DOHH2 (cell line): ENCODE measurements around the gene RBM20.

ENCODE experiments used
- H3F3A ChIP-seq: fragments of 200-600 bp; sonication (generic), shearing (Covaris generic); 2 replicates; pipeline ENCODE4 v1.6.0; 2016; ENCODE audit warnings: antibody characterized with exemption, mild to moderate bottlenecking; ENCODE audit not compliant: control insufficient read depth, insufficient read depth
- H3K27ac ChIP-seq: fragments of 200-600 bp; sonication (generic); 2 replicates; pipeline ENCODE4 v1.5.1; 2014; ENCODE audit warnings: low read depth, mild to moderate bottlenecking, low read length, moderate library complexity
- H3K27me3 ChIP-seq: fragments of 200-600 bp; sonication (generic); 2 replicates; pipeline ENCODE4 v1.6.1; 2014; ENCODE audit warnings: mild to moderate bottlenecking, low read length, mixed read lengths; ENCODE audit not compliant: control insufficient read depth
- H3K36me3 ChIP-seq: fragments of 200-600 bp; sonication (generic); 2 replicates; pipeline ENCODE4 v1.6.1; 2014; ENCODE audit warnings: mild to moderate bottlenecking, low read length, moderate library complexity, mixed read lengths; ENCODE audit not compliant: control insufficient read depth
- H3K4me1 ChIP-seq: fragments of 200-600 bp; sonication (generic); 2 replicates; pipeline ENCODE4 v1.6.1; 2014; ENCODE audit warnings: mild to moderate bottlenecking, low read length, mixed read lengths; ENCODE audit not compliant: control insufficient read depth
- H3K4me2 ChIP-seq: fragments of 200-600 bp; sonication (generic); 2 replicates; pipeline ENCODE4 v1.6.0; 2014; ENCODE audit warnings: mild to moderate bottlenecking, low read length, moderate library complexity
- H3K4me3 ChIP-seq: fragments of 200-600 bp; sonication (generic); 2 replicates; pipeline ENCODE4 v1.5.1; 2014; ENCODE audit warnings: mild to moderate bottlenecking, low read length, mixed read lengths
- H3K79me2 ChIP-seq: fragments of 200-600 bp; sonication (generic); 2 replicates; pipeline ENCODE4 v1.6.1; 2014; ENCODE audit warnings: mild to moderate bottlenecking, low read length, mixed read lengths; ENCODE audit not compliant: control insufficient read depth
- H3K9me2 ChIP-seq: fragments of 200-600 bp; sonication (generic); replicated peaks from 2 replicates; pipeline ENCODE4 v1.6.1; 2014; ENCODE audit warnings: mild to moderate bottlenecking, low read length, mixed read lengths; ENCODE audit not compliant: control insufficient read depth
- H3K9me3 ChIP-seq: fragments of 200-600 bp; sonication (generic); 2 replicates; pipeline ENCODE4 v1.6.1; 2014; ENCODE audit warnings: antibody characterized with exemption, low read length, mixed read lengths; ENCODE audit not compliant: control insufficient read depth, insufficient read depth
- H4K20me1 ChIP-seq: fragments of 200-600 bp; sonication (generic); 2 replicates; pipeline ENCODE4 v1.6.0; 2014; ENCODE audit warnings: low read depth, mild to moderate bottlenecking, antibody characterized with exemption, low read length, moderate library complexity; ENCODE audit not compliant: control insufficient read depth, insufficient read depth
- EZH2phosphoT487 ChIP-seq: fragments of 200-600 bp; sonication (generic); IDR thresholded peaks from 2 replicates; pipeline ENCODE4 v1.6.1; 2017; ENCODE audit warnings: borderline replicate concordance, mild to moderate bottlenecking, antibody characterized with exemption, low read length, moderate library complexity, mixed read lengths
- TF ChIP-seq, protein P1 (sequence below): fragments of 200-600 bp; sonication (generic); IDR thresholded peaks from one replicate; pipeline ENCODE4 v1.5.1; 2014; ENCODE audit warnings: antibody characterized with exemption, mild to moderate bottlenecking, low read depth, low read length; ENCODE audit not compliant: poor library complexity, severe bottlenecking

Gene RBM20

DNA sequence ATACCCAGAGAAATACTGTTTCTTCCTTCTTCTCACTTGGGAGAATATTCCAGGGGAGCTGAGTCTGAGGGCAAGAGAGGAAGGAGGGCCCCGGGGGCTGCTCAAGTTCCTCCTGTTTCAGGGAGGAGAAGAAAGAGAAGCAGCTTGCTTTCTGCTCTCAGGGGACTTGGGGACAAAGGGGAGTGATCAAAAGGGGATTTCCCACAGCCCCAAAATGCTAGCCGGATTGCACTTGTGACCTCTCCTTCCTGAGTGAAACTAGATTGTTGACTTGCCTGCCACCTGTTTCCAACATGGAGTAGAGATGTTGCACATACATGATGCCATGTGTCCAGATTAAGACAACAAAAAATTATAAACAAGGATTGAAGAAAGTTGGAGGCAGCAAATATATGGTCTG is 198.9 kb downstream of the RBM20 start:
- Histone ChIP-seq H3K9me3 (no peaks in the 10 kb centered on the region), H3K4me3 (peak overlapping the region; percentile 71), H3K4me2 (peak overlapping the region; percentile 95), H3F3A (peaks cover 14% of the 10 kb centered on the region), H3K4me1 (peaks cover 89% of the 10 kb centered on the region), H3K9me2 (no peaks in the 10 kb centered on the region), H3K36me3 (0 out of 2 replicates have a peak, but pooled peaks cover 3% of the 10 kb centered on the region), H3K27ac (peak overlapping the region; percentile 95), H3K79me2 (0 out of 2 replicates have a peak, but pooled peaks cover 6% of the 10 kb centered on the region), H4K20me1 (no peaks in the 10 kb centered on the region), H3K27me3 (no peaks in the 10 kb centered on the region)
- TF ChIP-seq, protein P1, sequence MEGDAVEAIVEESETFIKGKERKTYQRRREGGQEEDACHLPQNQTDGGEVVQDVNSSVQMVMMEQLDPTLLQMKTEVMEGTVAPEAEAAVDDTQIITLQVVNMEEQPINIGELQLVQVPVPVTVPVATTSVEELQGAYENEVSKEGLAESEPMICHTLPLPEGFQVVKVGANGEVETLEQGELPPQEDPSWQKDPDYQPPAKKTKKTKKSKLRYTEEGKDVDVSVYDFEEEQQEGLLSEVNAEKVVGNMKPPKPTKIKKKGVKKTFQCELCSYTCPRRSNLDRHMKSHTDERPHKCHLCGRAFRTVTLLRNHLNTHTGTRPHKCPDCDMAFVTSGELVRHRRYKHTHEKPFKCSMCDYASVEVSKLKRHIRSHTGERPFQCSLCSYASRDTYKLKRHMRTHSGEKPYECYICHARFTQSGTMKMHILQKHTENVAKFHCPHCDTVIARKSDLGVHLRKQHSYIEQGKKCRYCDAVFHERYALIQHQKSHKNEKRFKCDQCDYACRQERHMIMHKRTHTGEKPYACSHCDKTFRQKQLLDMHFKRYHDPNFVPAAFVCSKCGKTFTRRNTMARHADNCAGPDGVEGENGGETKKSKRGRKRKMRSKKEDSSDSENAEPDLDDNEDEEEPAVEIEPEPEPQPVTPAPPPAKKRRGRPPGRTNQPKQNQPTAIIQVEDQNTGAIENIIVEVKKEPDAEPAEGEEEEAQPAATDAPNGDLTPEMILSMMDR = no peak
- TF ChIP-seq EZH2phosphoT487 = no peak

DNA sequence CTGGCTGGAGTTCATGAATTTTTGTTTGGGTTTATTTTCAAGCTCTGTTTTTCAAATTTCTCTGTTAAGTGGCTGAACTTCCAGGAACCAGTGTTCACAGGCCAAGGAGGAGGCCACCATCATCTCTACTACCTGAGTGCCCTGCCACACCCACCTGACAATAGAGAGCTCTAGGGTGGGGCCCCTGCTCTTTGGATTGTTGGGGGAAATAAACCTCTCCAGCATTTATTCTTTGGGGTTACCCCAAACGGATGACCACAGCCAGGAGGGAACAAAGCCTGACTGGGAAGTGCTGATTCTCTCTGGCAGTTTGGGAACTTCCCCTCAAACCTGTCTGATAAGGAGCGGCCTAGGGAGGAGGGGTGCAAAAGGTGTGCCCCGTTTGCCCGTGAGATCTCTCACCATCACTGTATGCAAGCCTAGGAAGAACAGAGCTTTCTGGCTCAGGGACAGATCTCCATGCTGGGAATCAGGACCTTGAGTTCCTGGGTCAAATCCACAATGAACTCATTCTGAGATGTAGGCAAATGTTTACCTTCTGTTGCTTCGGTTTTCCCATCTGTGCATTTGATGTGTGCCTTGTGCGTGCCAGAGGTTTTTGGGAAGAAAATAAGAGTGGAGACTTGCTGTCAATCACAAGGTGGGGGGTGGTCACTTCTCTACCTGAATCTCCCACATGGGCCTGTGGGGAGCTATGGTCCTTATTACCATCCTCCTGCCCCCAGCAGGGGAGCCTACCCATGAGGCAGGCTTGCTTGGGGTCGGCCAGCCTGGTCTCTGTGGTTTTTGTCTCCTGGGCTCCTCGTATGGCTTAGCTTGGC is 199.9 kb downstream of the RBM20 start:
- H3F3A ChIP-seq = peaks cover 14% of the 10 kb centered on the region
- peak overlapping the region; percentile 71 for H3K4me3 ChIP-seq
- H3K27me3 ChIP-seq = no peaks in the 10 kb centered on the region
- no peaks in the 10 kb centered on the region for H3K9me2 ChIP-seq
- TF ChIP-seq EZH2phosphoT487 = no peak
- TF ChIP-seq, protein P1 = no peak
- no peaks in the 10 kb centered on the region for H4K20me1 ChIP-seq
- H3K27ac ChIP-seq = peak overlapping the region; percentile 95
- 0 out of 2 replicates have a peak, but pooled peaks cover 3% of the 10 kb centered on the region for H3K36me3 ChIP-seq
- H3K4me2 ChIP-seq = peak overlapping the region; percentile 95
- peaks cover 94% of the 10 kb centered on the region for H3K4me1 ChIP-seq
- H3K9me3 ChIP-seq = no peaks in the 10 kb centered on the region
- 0 out of 2 replicates have a peak, but pooled peaks cover 6% of the 10 kb centered on the region for H3K79me2 ChIP-seq

DNA sequence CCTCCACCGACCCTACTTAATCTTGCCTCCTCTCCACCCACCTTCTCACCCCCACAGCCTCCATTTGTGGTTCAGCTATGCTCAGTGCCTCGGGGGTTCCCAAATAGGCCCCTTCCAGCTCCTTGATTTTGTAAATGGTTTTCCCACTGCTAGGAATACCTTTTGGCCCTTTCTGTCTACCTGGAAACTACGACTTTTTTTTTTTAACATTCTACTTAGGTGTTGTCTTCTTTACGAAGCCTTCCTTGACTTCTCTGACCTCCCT is 200.4 kb downstream of the RBM20 start:
- Histone ChIP-seq H3K4me1 (peaks cover 94% of the 10 kb centered on the region), H3K9me2 (no peaks in the 10 kb centered on the region), H3K36me3 (0 out of 2 replicates have a peak, but pooled peaks cover 3% of the 10 kb centered on the region), H3K79me2 (0 out of 2 replicates have a peak, but pooled peaks cover 6% of the 10 kb centered on the region), H4K20me1 (no peaks in the 10 kb centered on the region), H3K9me3 (no peaks in the 10 kb centered on the region), H3K27me3 (no peaks in the 10 kb centered on the region), H3F3A (peaks cover 10% of the 10 kb centered on the region; the same call in 1 of the 2 replicates), H3K4me2 (peak overlapping the region; percentile 95), H3K27ac (peak overlapping the region; percentile 95), H3K4me3 (peak overlapping the region; percentile 71; the same call in 1 of the 2 replicates)
- TF ChIP-seq EZH2phosphoT487 = no peak
- TF ChIP-seq, protein P1 = no peak
